Measurements from ENCODE around the gene ZBTB16. TPM values are rescaled to one million over a fixed set of nuclear protein-coding genes. Genes with fewer than 3 reads are reported as not detected.

Gene ZBTB16
- total RNA-seq, 1 donor = under 0.01 TPM

GRCh38 chr11:114051558-114051957 is 8.0 kb upstream of the ZBTB16 start:
- Histone ChIP-seq H3K27me3 (ENCODE audit: insufficient read depth, low read length) (peaks cover 8% of the 10 kb centered on the region), H3K79me2 (ENCODE audit: insufficient read depth, low read length) (no peaks in the 10 kb centered on the region), H3K9me3 (ENCODE audit: low read depth, low read length) (no peaks in the 10 kb centered on the region), H3K4me1 (ENCODE audit: insufficient read depth, low read length) (no peaks in the 10 kb centered on the region), H3K4me2 (ENCODE audit: insufficient read depth, low read length) (no peak overlapping the region), H3K27ac (ENCODE audit: low read depth, low read length) (no peak overlapping the region), H2AFZ (ENCODE audit: low read length) (no peak overlapping the region), H4K20me1 (ENCODE audit: insufficient read depth, low read length) (no peaks in the 10 kb centered on the region), H3K4me3 (ENCODE audit: insufficient read depth, low read length) (no peak overlapping the region), H3K36me3 (ENCODE audit: insufficient read depth, low read length) (no peaks in the 10 kb centered on the region)
- DNase-seq (ENCODE audit: insufficient read length, low spot score, missing footprints) = no peak
- TF ChIP-seq, protein P1, sequence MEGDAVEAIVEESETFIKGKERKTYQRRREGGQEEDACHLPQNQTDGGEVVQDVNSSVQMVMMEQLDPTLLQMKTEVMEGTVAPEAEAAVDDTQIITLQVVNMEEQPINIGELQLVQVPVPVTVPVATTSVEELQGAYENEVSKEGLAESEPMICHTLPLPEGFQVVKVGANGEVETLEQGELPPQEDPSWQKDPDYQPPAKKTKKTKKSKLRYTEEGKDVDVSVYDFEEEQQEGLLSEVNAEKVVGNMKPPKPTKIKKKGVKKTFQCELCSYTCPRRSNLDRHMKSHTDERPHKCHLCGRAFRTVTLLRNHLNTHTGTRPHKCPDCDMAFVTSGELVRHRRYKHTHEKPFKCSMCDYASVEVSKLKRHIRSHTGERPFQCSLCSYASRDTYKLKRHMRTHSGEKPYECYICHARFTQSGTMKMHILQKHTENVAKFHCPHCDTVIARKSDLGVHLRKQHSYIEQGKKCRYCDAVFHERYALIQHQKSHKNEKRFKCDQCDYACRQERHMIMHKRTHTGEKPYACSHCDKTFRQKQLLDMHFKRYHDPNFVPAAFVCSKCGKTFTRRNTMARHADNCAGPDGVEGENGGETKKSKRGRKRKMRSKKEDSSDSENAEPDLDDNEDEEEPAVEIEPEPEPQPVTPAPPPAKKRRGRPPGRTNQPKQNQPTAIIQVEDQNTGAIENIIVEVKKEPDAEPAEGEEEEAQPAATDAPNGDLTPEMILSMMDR (IDR thresholded peaks at IDR 0.05; ENCODE audit: extremely low read depth, low read depth, low read length) = no peak

DNA sequence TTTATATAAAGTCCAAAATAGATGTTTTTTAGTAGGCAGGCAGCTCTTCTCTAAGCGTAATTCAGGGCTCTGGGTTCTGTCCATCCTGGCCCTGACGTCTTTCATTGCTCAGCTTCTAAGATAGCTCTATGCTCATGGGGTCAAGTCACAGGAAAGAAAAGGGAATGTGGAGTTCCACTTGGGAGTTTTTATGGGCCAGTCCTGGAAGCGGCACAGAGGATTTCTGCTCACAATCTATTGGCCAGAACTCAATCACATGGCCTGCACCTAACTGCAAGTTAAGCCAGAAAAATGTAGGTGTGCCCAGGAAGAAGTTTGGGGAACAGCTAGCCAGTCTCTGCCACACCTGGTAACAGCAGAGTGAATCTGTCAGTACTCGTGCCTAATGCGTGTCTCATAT is 7.4 kb upstream of the ZBTB16 start:
- H4K20me1 ChIP-seq (ENCODE audit: insufficient read depth, low read length) = no peaks in the 10 kb centered on the region
- H3K27ac ChIP-seq (ENCODE audit: low read depth, low read length) = no peak overlapping the region
- no peaks in the 10 kb centered on the region for H3K4me1 ChIP-seq (ENCODE audit: insufficient read depth, low read length)
- no peaks in the 10 kb centered on the region for H3K36me3 ChIP-seq (ENCODE audit: insufficient read depth, low read length)
- DNase-seq (ENCODE audit: insufficient read length, low spot score, missing footprints) = no peak
- no peaks in the 10 kb centered on the region for H3K9me3 ChIP-seq (ENCODE audit: low read depth, low read length)
- no peaks in the 10 kb centered on the region for H3K79me2 ChIP-seq (ENCODE audit: insufficient read depth, low read length)
- TF ChIP-seq, protein P1 (IDR thresholded peaks at IDR 0.05; ENCODE audit: extremely low read depth, low read depth, low read length) = no peak
- H3K4me3 ChIP-seq (ENCODE audit: insufficient read depth, low read length) = no peak overlapping the region
- H3K27me3 ChIP-seq (ENCODE audit: insufficient read depth, low read length) = peaks cover 10% of the 10 kb centered on the region
- no peak overlapping the region for H2AFZ ChIP-seq (ENCODE audit: low read length)
- H3K4me2 ChIP-seq (ENCODE audit: insufficient read depth, low read length) = no peak overlapping the region

- no peak for DNase-seq (ENCODE audit: insufficient read length, low spot score, missing footprints)
- H3K36me3 ChIP-seq (ENCODE audit: insufficient read depth, low read length) = no peaks in the 10 kb centered on the region
- TF ChIP-seq, protein P1 (IDR thresholded peaks at IDR 0.05; ENCODE audit: extremely low read depth, low read depth, low read length) = no peak
- H4K20me1 ChIP-seq (ENCODE audit: insufficient read depth, low read length) = no peaks in the 10 kb centered on the region
- H3K27ac ChIP-seq (ENCODE audit: low read depth, low read length) = no peak overlapping the region
- no peak overlapping the region for H2AFZ ChIP-seq (ENCODE audit: low read length)
- H3K9me3 ChIP-seq (ENCODE audit: low read depth, low read length) = no peaks in the 10 kb centered on the region
- H3K4me1 ChIP-seq (ENCODE audit: insufficient read depth, low read length) = no peaks in the 10 kb centered on the region
- no peak overlapping the region for H3K4me3 ChIP-seq (ENCODE audit: insufficient read depth, low read length)
- H3K79me2 ChIP-seq (ENCODE audit: insufficient read depth, low read length) = no peaks in the 10 kb centered on the region
- no peak overlapping the region for H3K4me2 ChIP-seq (ENCODE audit: insufficient read depth, low read length)
- peaks cover 20% of the 10 kb centered on the region for H3K27me3 ChIP-seq (ENCODE audit: insufficient read depth, low read length)
These were observed 6.1 kb upstream of the ZBTB16 start for GRCh38 chr11:114053406-114053805.

DNA sequence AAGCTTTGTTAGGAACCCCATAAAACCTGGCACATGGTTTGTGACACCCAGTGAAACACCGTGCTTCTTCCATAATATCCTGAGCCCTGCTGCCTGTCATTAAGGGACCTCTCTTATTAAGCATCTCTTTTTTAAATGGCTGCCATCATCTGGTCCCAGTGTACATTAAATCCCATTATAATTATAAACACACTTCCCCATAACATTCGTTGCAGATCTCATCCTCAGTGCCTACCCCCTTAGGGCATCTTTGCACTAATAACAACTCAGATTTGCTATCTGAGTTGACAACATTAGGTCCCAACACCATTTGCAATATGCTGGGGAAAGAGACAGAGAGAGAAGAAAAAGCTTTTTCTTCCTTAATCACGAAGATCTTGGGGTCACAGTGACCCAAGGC is 4.7 kb upstream of the ZBTB16 start:
- H3K9me3 ChIP-seq (ENCODE audit: low read depth, low read length) = no peaks in the 10 kb centered on the region
- H3K79me2 ChIP-seq (ENCODE audit: insufficient read depth, low read length) = no peaks in the 10 kb centered on the region
- DNase-seq (ENCODE audit: insufficient read length, low spot score, missing footprints) = no peak
- TF ChIP-seq, protein P1 (IDR thresholded peaks at IDR 0.05; ENCODE audit: extremely low read depth, low read depth, low read length) = no peak
- H3K36me3 ChIP-seq (ENCODE audit: insufficient read depth, low read length) = no peaks in the 10 kb centered on the region
- no peak overlapping the region for H3K4me3 ChIP-seq (ENCODE audit: insufficient read depth, low read length)
- no peak overlapping the region for H3K27ac ChIP-seq (ENCODE audit: low read depth, low read length)
- H4K20me1 ChIP-seq (ENCODE audit: insufficient read depth, low read length) = no peaks in the 10 kb centered on the region
- H3K27me3 ChIP-seq (ENCODE audit: insufficient read depth, low read length) = peaks cover 31% of the 10 kb centered on the region
- H3K4me2 ChIP-seq (ENCODE audit: insufficient read depth, low read length) = no peak overlapping the region
- no peaks in the 10 kb centered on the region for H3K4me1 ChIP-seq (ENCODE audit: insufficient read depth, low read length)
- no peak overlapping the region for H2AFZ ChIP-seq (ENCODE audit: low read length)
